ENCODE data around the gene TNS3. TPM values are rescaled to one million over a fixed set of nuclear protein-coding genes. Genes with fewer than 3 reads are reported as not detected.

TNS3 gene
- total and polyA plus RNA-seq, 10 of the 15 experiments (the other 5 are each of a cell fraction or from before 2014, with no cell fraction given), result 0.27 to 2.7 (median 0.79) TPM

- Histone ChIP-seq H3K4me2 (ENCODE audit: control insufficient read depth, insufficient read depth) (no peak overlapping the region), H4K20me1 (ENCODE audit: control insufficient read depth, insufficient read depth) (no peaks in the 10 kb centered on the region), H3K9me3 (replicated peaks; ENCODE audit: control insufficient read depth, insufficient read depth, low read length) (no peaks in the 10 kb centered on the region), H2AFZ (ENCODE audit: control insufficient read depth, low read depth, low read length) (no peak overlapping the region), H3K27me3 (replicated peaks in 1 of 2; ENCODE audit: control insufficient read depth in 2 of 2, insufficient read depth in 2 of 2, low read length in 1 of 2) (no peaks in the 10 kb centered on the region), H3K4me3 (no peak overlapping the region), H3K36me3 (ENCODE audit: control insufficient read depth in 2 of 2, insufficient read depth in 2 of 2, low read length in 1 of 2) (no peaks in the 10 kb centered on the region), H3K27ac (ENCODE audit: control insufficient read depth, insufficient read depth) (no peak overlapping the region), H3K79me2 (ENCODE audit: control insufficient read depth, insufficient read depth, low read length) (no peaks in the 10 kb centered on the region), H3K4me1 (ENCODE audit: control insufficient read depth, insufficient read depth, low read length) (no peaks in the 10 kb centered on the region; the same call in 1 of the 2 replicates), H3K9ac (ENCODE audit: control insufficient read depth, insufficient read depth, low read length) (no peak overlapping the region)
- FAIRE-seq (no peak), DNase-seq (ENCODE audit: low read depth, low spot score) (no peak), ATAC-seq (no peak)
- POLR2A ChIA-PET, result no interaction called here
- BruUV-seq (replicated peaks), result no TSS peak
- SMC1A ChIA-PET (ENCODE audit: uncharacterized antibody, unreplicated experiment), result no interaction called here
- CTCF ChIA-PET, result no interaction called here
- in situ Hi-C loops (cut with MboI) (no loop called here), intact Hi-C loops (cut with micrococcal nuclease; ENCODE audit: unreplicated experiment) (no loop called here)
- TF ChIP-seq RB1 (IDR thresholded peaks at IDR 0.05; ENCODE audit: borderline replicate concordance), result no peak
- TF ChIP-seq POLR2AphosphoS2 (IDR thresholded peaks at IDR 0.05; ENCODE audit: low read depth, low read length), result no peak
- 36% methylated on average over 11 of the region's 11 CpGs for WGBS (ENCODE audit: insufficient coverage, insufficient replicate concordance, low lambda C conversion rate, missing lambda C conversion rate)
- RAD21 ChIA-PET (ENCODE audit: unreplicated experiment), result no interaction called here
Measured at GRCh38 chr7:47378728-47379395, 203.0 kb downstream of the TNS3 start.

- H3K4me2 ChIP-seq (ENCODE audit: control insufficient read depth, insufficient read depth), result no peak overlapping the region
- no peaks in the 10 kb centered on the region for H3K27me3 ChIP-seq (replicated peaks in 1 of 2; ENCODE audit: control insufficient read depth in 2 of 2, insufficient read depth in 2 of 2, low read length in 1 of 2)
- H2AFZ ChIP-seq (ENCODE audit: control insufficient read depth, low read depth, low read length), result no peak overlapping the region
- no peaks in the 10 kb centered on the region for H4K20me1 ChIP-seq (ENCODE audit: control insufficient read depth, insufficient read depth)
- H3K4me3 ChIP-seq, result no peak overlapping the region
- DNase-seq (ENCODE audit: low read depth, low spot score) (no peak), FAIRE-seq (no peak), ATAC-seq (no peak)
- in situ Hi-C loops (cut with MboI) (no loop called here), intact Hi-C loops (cut with micrococcal nuclease; ENCODE audit: unreplicated experiment) (no loop called here)
- no peaks in the 10 kb centered on the region for H3K79me2 ChIP-seq (ENCODE audit: control insufficient read depth, insufficient read depth, low read length)
- ChIA-PET POLR2A (no interaction called here), SMC1A (ENCODE audit: uncharacterized antibody, unreplicated experiment) (no interaction called here), CTCF (no interaction called here), RAD21 (ENCODE audit: unreplicated experiment) (no interaction called here)
- no peaks in the 10 kb centered on the region for H3K36me3 ChIP-seq (ENCODE audit: control insufficient read depth in 2 of 2, insufficient read depth in 2 of 2, low read length in 1 of 2)
- H3K9ac ChIP-seq (ENCODE audit: control insufficient read depth, insufficient read depth, low read length), result no peak overlapping the region
- BruUV-seq (replicated peaks), result no TSS peak
- H3K4me1 ChIP-seq (ENCODE audit: control insufficient read depth, insufficient read depth, low read length), result no peaks in the 10 kb centered on the region
- H3K27ac ChIP-seq (ENCODE audit: control insufficient read depth, insufficient read depth), result no peak overlapping the region
- H3K9me3 ChIP-seq (replicated peaks; ENCODE audit: control insufficient read depth, insufficient read depth, low read length), result no peaks in the 10 kb centered on the region
- 36% methylated on average over 4 of the region's 4 CpGs for WGBS (ENCODE audit: insufficient coverage, insufficient replicate concordance, low lambda C conversion rate, missing lambda C conversion rate)
- TF ChIP-seq PBX3 (IDR thresholded peaks at IDR 0.05; ENCODE audit: insufficient replicate concordance, low read depth, low read length) (no peak), E2F8 (IDR thresholded peaks at IDR 0.05; ENCODE audit: low read depth, partially characterized antibody) (no peak), KAT2A (conservative IDR thresholded peaks at IDR 0.05; ENCODE audit: control insufficient read depth, low read depth, low read length) (no peak), TCF12 (IDR thresholded peaks at IDR 0.05; ENCODE audit: low read depth, low read length) (no peak), BCLAF1 (IDR thresholded peaks at IDR 0.05) (no peak), ZBED1 (IDR thresholded peaks at IDR 0.05; ENCODE audit: borderline replicate concordance) (no peak), BRCA1 (IDR thresholded peaks at IDR 0.05; ENCODE audit: low read depth, low read length) (no peak), MTA3 (IDR thresholded peaks at IDR 0.05; ENCODE audit: borderline replicate concordance, low read length) (no peak)
Measured at GRCh38 chr7:47377741-47378140, 204.2 kb downstream of the TNS3 start.

All from GM12878 (cell line).